ENCODE results near the gene TACR1.

Gene TACR1

GRCh38 chr2:75020476-75020875 lies 178.8 kb downstream of the TACR1 start:
- DNase-seq (ENCODE audit: low read depth): no peak
- TF ChIP-seq CTCF (IDR thresholded peaks at IDR 0.05; ENCODE audit: control insufficient read depth, insufficient read depth, low read depth, low read length, missing control alignments): no peak
- H3K4me3 ChIP-seq (ENCODE audit: control insufficient read depth, low read depth, low read length): no peak overlapping the region

GRCh38 chr2:75019790-75020189 lies 179.5 kb downstream of the TACR1 start:
- TF ChIP-seq CTCF (IDR thresholded peaks at IDR 0.05; ENCODE audit: control insufficient read depth, insufficient read depth, low read depth, low read length, missing control alignments): no peak
- DNase-seq (ENCODE audit: low read depth): no peak
- no peak overlapping the region for H3K4me3 ChIP-seq (ENCODE audit: control insufficient read depth, low read depth, low read length)

- H3K4me3 ChIP-seq (ENCODE audit: control insufficient read depth, low read depth, low read length): no peak overlapping the region
- TF ChIP-seq CTCF (IDR thresholded peaks at IDR 0.05; ENCODE audit: control insufficient read depth, insufficient read depth, low read depth, low read length, missing control alignments): no peak
- DNase-seq (ENCODE audit: low read depth): no peak
These were observed 181.2 kb downstream of the TACR1 start for GRCh38 chr2:75018162-75018561.

GRCh38 chr2:75012080-75012479 lies 187.2 kb downstream of the TACR1 start:
- no peak for TF ChIP-seq CTCF (IDR thresholded peaks at IDR 0.05; ENCODE audit: control insufficient read depth, insufficient read depth, low read depth, low read length, missing control alignments)
- no peak overlapping the region for H3K4me3 ChIP-seq (ENCODE audit: control insufficient read depth, low read depth, low read length)
- DNase-seq (ENCODE audit: low read depth): no peak

GRCh38 chr2:75010571-75010970 lies 188.7 kb downstream of the TACR1 start:
- TF ChIP-seq CTCF (IDR thresholded peaks at IDR 0.05; ENCODE audit: control insufficient read depth, insufficient read depth, low read depth, low read length, missing control alignments): no peak
- H3K4me3 ChIP-seq (ENCODE audit: control insufficient read depth, low read depth, low read length): no peak overlapping the region
- DNase-seq (ENCODE audit: low read depth): no peak

- TF ChIP-seq CTCF (IDR thresholded peaks at IDR 0.05; ENCODE audit: control insufficient read depth, insufficient read depth, low read depth, low read length, missing control alignments): no peak
- no peak overlapping the region for H3K4me3 ChIP-seq (ENCODE audit: control insufficient read depth, low read depth, low read length)
These were observed 191.5 kb downstream of the TACR1 start for GRCh38 chr2:75007819-75008218.

GRCh38 chr2:75007061-75007460 lies 192.3 kb downstream of the TACR1 start:
- DNase-seq (ENCODE audit: low read depth): no peak
- H3K4me3 ChIP-seq (ENCODE audit: control insufficient read depth, low read depth, low read length): no peak overlapping the region
- no peak for TF ChIP-seq CTCF (IDR thresholded peaks at IDR 0.05; ENCODE audit: control insufficient read depth, insufficient read depth, low read depth, low read length, missing control alignments)

More at GRCh38 chr2:75007819-75008218, 191.5 kb downstream of the TACR1 start:
- DNase-seq (ENCODE audit: low read depth): no peak

Measured in AG09309 (cell line).